ENCODE measurements around the gene CPLX4.

The CPLX4 gene, protein sequence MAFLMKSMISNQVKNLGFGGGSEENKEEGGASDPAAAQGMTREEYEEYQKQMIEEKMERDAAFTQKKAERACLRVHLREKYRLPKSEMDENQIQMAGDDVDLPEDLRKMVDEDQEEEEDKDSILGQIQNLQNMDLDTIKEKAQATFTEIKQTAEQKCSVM
- 0 to 0.19 (median 0.03) reads per million in 9 experiments for total RNA-seq

- DNase-seq (no peak), ATAC-seq (replicated peaks) (no peak)
- Mint-ChIP-seq H3K4me3 (no peak within 1 kb of the TSS), H3K36me3 (ENCODE audit: insufficient read depth) (no peaks in the 10 kb centered on the region), H3K27ac (no peak within 1 kb of the TSS), H3K4me1 (ENCODE audit: low read depth in 2 of 2) (no peaks in the 10 kb centered on the region), H3K27me3 (peaks cover 13 to 23% of the 10 kb centered on the region in 2 donors), H3K9me3 (no peaks in the 10 kb centered on the region)
These were observed at the start of gene CPLX4 for GRCh38 chr18:59318460-59319050. CPLX4 (minus strand) TSS chr18:59318649; CDS start chr18:59318462, 187 bp downstream.

- no peaks in the 10 kb centered on the region for H3K27me3 Mint-ChIP-seq
- no peaks in the 10 kb centered on the region for H3K9me3 Mint-ChIP-seq
- H3K4me1 Mint-ChIP-seq (ENCODE audit: low read depth in 2 of 2) = peaks cover 14 to 24% of the 10 kb centered on the region in 2 donors
- DNase-seq (no peak), ATAC-seq (replicated peaks) (no peak)
- H3K27ac Mint-ChIP-seq = no peak overlapping the region
- H3K4me3 Mint-ChIP-seq = peak overlapping the region in 1 of 2 donors; percentile 85
- H3K36me3 Mint-ChIP-seq (ENCODE audit: insufficient read depth) = peaks cover 14% of the 10 kb centered on the region
These were observed 41.9 kb upstream of the CPLX4 start for GRCh38 chr18:59360381-59360780.

- peaks cover 14 to 24% of the 10 kb centered on the region in 2 donors for H3K4me1 Mint-ChIP-seq (ENCODE audit: low read depth in 2 of 2)
- H3K27ac Mint-ChIP-seq = peak overlapping the region; percentile 87 to 88
- no peaks in the 10 kb centered on the region for H3K9me3 Mint-ChIP-seq
- peaks cover 14% of the 10 kb centered on the region for H3K36me3 Mint-ChIP-seq (ENCODE audit: insufficient read depth)
- ATAC-seq (replicated peaks) = peak; percentile 3
- no peaks in the 10 kb centered on the region for H3K27me3 Mint-ChIP-seq
- no peak for DNase-seq
- H3K4me3 Mint-ChIP-seq = peak overlapping the region; percentile 85 to 89
These were observed 41.1 kb upstream of the CPLX4 start for GRCh38 chr18:59359576-59359952.

GRCh38 chr18:59358712-59359575 lies 40.5 kb upstream of the CPLX4 start, which contains the start of gene LMAN1:
LMAN1 (minus strand) TSS chr18:59359265; CDS start chr18:59359244, 21 bp downstream.
- peaks cover 18% of the 10 kb centered on the region for H3K36me3 Mint-ChIP-seq (ENCODE audit: insufficient read depth)
- ATAC-seq (replicated peaks) = peak; percentile 86

DNA sequence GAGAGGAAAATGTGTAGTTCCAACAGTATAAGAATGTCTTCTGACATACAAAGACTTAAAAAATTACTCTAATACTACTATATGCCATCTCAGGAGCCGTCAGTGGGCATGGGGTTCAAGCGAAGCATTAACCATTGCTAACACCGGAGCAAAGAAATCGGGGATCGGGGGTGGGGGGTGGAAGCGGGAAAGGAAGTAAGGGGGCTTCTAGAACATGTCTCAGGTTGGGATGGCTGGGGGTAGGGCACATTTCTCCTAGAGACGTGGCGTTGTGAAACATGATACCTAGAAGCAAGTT lies 39.9 kb upstream of the CPLX4 start:
- DNase-seq (no peak), ATAC-seq (replicated peaks) (no peak)
- H3K36me3 Mint-ChIP-seq (ENCODE audit: insufficient read depth) = peaks cover 20% of the 10 kb centered on the region
- no peaks in the 10 kb centered on the region for H3K27me3 Mint-ChIP-seq
- no peaks in the 10 kb centered on the region for H3K9me3 Mint-ChIP-seq
- H3K4me1 Mint-ChIP-seq (ENCODE audit: low read depth in 2 of 2) = peaks cover 14 to 25% of the 10 kb centered on the region in 2 donors
- peak overlapping the region; percentile 87 to 88 for H3K27ac Mint-ChIP-seq
- H3K4me3 Mint-ChIP-seq = peak overlapping the region; percentile 85 to 89

More at GRCh38 chr18:59358712-59359575, 40.5 kb upstream of the CPLX4 start, which contains the start of gene LMAN1:
- H3K27ac Mint-ChIP-seq = peak within 1 kb of the TSS; percentile 87 to 88
- H3K4me1 Mint-ChIP-seq (ENCODE audit: low read depth in 2 of 2) = peaks cover 14 to 24% of the 10 kb centered on the region in 2 donors
- H3K27me3 Mint-ChIP-seq = no peaks in the 10 kb centered on the region
- peak; percentile 80 to 90 (median 89) for DNase-seq
- no peaks in the 10 kb centered on the region for H3K9me3 Mint-ChIP-seq
- H3K4me3 Mint-ChIP-seq = peak within 1 kb of the TSS; percentile 85 to 89

DNA sequence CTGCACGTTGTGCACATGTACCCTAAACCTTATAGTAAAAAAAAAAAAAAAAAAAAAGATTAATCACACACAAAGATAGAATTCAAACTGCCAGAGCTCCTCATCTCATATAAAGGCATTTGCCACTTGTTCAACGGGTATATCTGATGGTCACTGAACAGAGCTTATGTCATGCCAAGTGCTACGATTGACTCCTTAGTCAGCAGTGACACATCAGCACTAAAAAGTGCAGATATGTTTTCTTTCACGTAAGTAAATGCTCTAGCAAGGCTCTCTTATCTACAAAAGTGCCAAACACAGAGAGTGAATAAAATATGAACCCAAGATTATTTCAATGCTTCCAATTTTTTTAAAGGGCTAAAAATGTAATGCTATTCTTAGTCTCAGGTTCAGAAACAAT lies 39.5 kb upstream of the CPLX4 start:
- H3K4me1 Mint-ChIP-seq (ENCODE audit: low read depth in 2 of 2) = peaks cover 14 to 29% of the 10 kb centered on the region in 2 donors
- DNase-seq (peak in 1 of 3 experiments; percentile 1), ATAC-seq (replicated peaks) (no peak)
- H3K27ac Mint-ChIP-seq = peak overlapping the region; percentile 87 to 88
- H3K9me3 Mint-ChIP-seq = no peaks in the 10 kb centered on the region
- peaks cover 25% of the 10 kb centered on the region for H3K36me3 Mint-ChIP-seq (ENCODE audit: insufficient read depth)
- H3K4me3 Mint-ChIP-seq = peak overlapping the region; percentile 85 to 89
- no peaks in the 10 kb centered on the region for H3K27me3 Mint-ChIP-seq

DNA sequence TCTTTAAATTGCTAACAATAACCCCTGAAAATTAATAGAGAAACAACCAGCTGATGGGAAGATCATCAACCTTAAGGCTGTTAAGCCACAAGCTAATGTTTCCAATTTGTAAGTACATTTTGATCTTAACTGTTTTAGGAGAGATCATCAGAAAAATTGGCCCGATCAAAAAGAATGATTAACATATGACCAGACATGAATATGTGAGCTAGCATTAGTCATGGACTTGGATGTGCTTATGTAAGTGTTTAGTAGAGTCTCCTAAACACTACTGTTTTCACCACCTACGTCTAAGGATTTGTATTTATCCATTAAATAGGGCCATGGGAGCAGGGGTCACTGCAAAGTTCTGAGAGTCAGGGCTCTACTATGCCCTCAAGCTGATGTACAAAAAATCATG lies 36.3 kb upstream of the CPLX4 start:
- ATAC-seq (replicated peaks) (no peak), DNase-seq (no peak)
- no peak overlapping the region for H3K4me3 Mint-ChIP-seq
- no peak overlapping the region for H3K27ac Mint-ChIP-seq
- peaks cover 18 to 33% of the 10 kb centered on the region in 2 donors for H3K4me1 Mint-ChIP-seq (ENCODE audit: low read depth in 2 of 2)
- no peaks in the 10 kb centered on the region for H3K27me3 Mint-ChIP-seq
- no peaks in the 10 kb centered on the region for H3K9me3 Mint-ChIP-seq
- H3K36me3 Mint-ChIP-seq (ENCODE audit: insufficient read depth) = peaks cover 47% of the 10 kb centered on the region

- H3K27me3 Mint-ChIP-seq = no peaks in the 10 kb centered on the region
- H3K36me3 Mint-ChIP-seq (ENCODE audit: insufficient read depth) = peaks cover 55% of the 10 kb centered on the region
- H3K9me3 Mint-ChIP-seq = no peaks in the 10 kb centered on the region
- DNase-seq = no peak
- H3K4me3 Mint-ChIP-seq = no peak overlapping the region
- peak overlapping the region; percentile 27 to 59 for H3K27ac Mint-ChIP-seq
- H3K4me1 Mint-ChIP-seq (ENCODE audit: low read depth in 2 of 2) = peaks cover 14 to 27% of the 10 kb centered on the region in 2 donors
- ATAC-seq (replicated peaks) = no peak
These were observed 34.7 kb upstream of the CPLX4 start for GRCh38 chr18:59353079-59353680.

- Mint-ChIP-seq H3K27me3 (no peaks in the 10 kb centered on the region), H3K4me3 (no peak overlapping the region), H3K4me1 (ENCODE audit: low read depth in 2 of 2) (peaks cover 11 to 20% of the 10 kb centered on the region in 2 donors), H3K36me3 (ENCODE audit: insufficient read depth) (peaks cover 58% of the 10 kb centered on the region), H3K27ac (peak overlapping the region in 1 of 2 donors; percentile 59), H3K9me3 (no peaks in the 10 kb centered on the region)
- DNase-seq (no peak), ATAC-seq (replicated peaks) (no peak)
These were observed 33.9 kb upstream of the CPLX4 start for GRCh38 chr18:59352250-59352855.

DNA sequence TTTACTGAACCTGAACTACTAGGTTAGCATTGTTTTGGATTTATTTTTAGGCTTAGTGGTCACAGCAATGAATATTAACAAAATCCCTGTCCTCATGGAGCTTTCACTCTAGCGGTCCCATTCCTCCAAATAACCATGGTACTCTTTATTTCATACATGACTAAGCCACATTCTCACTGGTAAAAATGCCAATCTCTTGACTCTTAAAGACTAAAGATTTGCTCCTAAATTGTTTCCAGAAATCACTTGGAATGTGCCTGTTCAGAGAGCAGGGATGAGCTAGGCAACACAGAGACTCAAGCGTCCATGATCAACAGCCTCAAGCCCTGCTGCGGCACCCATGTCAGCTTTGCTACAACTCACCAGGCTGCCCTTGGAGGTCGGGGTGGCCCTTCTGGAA lies 27.1 kb upstream of the CPLX4 start:
- ATAC-seq (replicated peaks) (no peak), DNase-seq (no peak)
- Mint-ChIP-seq H3K27me3 (no peaks in the 10 kb centered on the region), H3K36me3 (ENCODE audit: insufficient read depth) (peaks cover 79% of the 10 kb centered on the region), H3K9me3 (peaks cover 0 to 17% of the 10 kb centered on the region in 2 donors), H3K27ac (no peak overlapping the region), H3K4me3 (no peak overlapping the region), H3K4me1 (ENCODE audit: low read depth in 2 of 2) (peaks cover 23 to 36% of the 10 kb centered on the region in 2 donors)

GRCh38 chr18:59344996-59345395 lies 26.5 kb upstream of the CPLX4 start:
- ATAC-seq (replicated peaks) = no peak
- Mint-ChIP-seq H3K4me3 (no peak overlapping the region), H3K36me3 (ENCODE audit: insufficient read depth) (peaks cover 77% of the 10 kb centered on the region), H3K27me3 (no peaks in the 10 kb centered on the region), H3K4me1 (ENCODE audit: low read depth in 2 of 2) (peaks cover 23 to 36% of the 10 kb centered on the region in 2 donors), H3K9me3 (peaks cover 0 to 18% of the 10 kb centered on the region in 2 donors), H3K27ac (no peak overlapping the region)
- no peak for DNase-seq

DNA sequence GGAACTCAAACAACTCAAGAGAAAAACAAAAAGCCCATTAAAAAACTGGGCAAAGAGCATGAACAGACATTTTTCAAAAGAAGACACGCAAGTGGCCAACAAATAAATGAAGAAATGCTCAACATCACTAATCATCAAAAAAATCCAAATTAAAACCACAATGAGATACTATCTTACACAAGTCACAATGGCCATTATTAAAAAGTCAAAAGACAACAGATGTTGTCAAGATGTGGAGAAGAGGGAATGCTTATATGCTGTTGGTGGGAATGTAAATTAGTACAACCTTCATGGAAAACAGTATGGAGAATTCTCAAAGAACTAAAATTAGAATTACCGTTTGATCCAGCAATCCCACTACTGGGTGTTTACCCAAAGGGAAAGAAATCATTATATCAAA lies 25.5 kb upstream of the CPLX4 start:
- Mint-ChIP-seq H3K4me3 (no peak overlapping the region), H3K27me3 (no peaks in the 10 kb centered on the region)

DNA sequence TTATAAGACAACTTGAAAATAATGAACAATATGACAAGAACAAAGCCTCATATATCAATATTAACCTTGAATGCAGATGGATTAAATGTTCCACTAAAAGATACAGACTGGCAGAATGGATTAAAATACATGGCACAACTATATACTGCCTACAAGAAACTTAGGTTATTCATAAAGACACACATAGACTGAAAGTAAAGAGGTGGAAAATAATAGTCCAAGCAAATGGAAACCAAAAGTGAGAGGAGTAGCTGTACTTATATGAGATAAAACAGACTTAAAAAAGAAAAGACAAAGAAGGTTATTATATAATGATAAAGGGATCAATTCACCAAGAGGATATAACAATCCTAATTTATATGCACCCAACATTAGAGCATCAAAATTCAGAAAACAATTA lies 22.4 kb upstream of the CPLX4 start:
- no peak overlapping the region for H3K27ac Mint-ChIP-seq
- no peak for ATAC-seq (replicated peaks)
- no peak for DNase-seq
- H3K4me3 Mint-ChIP-seq = no peak overlapping the region
- H3K36me3 Mint-ChIP-seq (ENCODE audit: insufficient read depth) = peaks cover 66% of the 10 kb centered on the region
- no peaks in the 10 kb centered on the region for H3K27me3 Mint-ChIP-seq
- H3K9me3 Mint-ChIP-seq = peaks cover 0 to 18% of the 10 kb centered on the region in 2 donors
- H3K4me1 Mint-ChIP-seq (ENCODE audit: low read depth in 2 of 2) = peaks cover 23 to 36% of the 10 kb centered on the region in 2 donors

More for the DNA sequence above, 25.5 kb upstream of the CPLX4 start:
- Mint-ChIP-seq H3K9me3 (peaks cover 0 to 18% of the 10 kb centered on the region in 2 donors), H3K4me1 (ENCODE audit: low read depth in 2 of 2) (peaks cover 23 to 36% of the 10 kb centered on the region in 2 donors), H3K36me3 (ENCODE audit: insufficient read depth) (peaks cover 72% of the 10 kb centered on the region), H3K27ac (no peak overlapping the region)
- no peak for ATAC-seq (replicated peaks)
- DNase-seq = no peak
